ENCODE results near the gene CEP76.

Gene CEP76, protein sequence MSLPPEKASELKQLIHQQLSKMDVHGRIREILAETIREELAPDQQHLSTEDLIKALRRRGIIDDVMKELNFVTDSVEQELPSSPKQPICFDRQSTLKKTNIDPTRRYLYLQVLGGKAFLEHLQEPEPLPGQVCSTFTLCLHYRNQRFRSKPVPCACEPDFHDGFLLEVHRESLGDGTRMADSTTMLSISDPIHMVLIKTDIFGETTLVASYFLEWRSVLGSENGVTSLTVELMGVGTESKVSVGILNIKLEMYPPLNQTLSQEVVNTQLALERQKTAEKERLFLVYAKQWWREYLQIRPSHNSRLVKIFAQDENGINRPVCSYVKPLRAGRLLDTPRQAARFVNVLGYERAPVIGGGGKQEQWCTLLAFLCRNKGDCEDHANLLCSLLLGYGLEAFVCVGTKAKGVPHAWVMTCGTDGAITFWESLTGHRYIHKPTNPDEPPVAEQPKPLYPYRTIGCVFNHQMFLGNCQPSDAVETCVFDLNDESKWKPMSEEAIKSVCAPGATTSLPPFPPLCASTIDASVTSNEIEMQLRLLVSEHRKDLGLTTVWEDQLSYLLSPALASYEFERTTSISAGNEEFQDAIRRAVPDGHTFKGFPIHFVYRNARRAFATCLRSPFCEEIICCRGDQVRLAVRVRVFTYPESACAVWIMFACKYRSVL

DNA sequence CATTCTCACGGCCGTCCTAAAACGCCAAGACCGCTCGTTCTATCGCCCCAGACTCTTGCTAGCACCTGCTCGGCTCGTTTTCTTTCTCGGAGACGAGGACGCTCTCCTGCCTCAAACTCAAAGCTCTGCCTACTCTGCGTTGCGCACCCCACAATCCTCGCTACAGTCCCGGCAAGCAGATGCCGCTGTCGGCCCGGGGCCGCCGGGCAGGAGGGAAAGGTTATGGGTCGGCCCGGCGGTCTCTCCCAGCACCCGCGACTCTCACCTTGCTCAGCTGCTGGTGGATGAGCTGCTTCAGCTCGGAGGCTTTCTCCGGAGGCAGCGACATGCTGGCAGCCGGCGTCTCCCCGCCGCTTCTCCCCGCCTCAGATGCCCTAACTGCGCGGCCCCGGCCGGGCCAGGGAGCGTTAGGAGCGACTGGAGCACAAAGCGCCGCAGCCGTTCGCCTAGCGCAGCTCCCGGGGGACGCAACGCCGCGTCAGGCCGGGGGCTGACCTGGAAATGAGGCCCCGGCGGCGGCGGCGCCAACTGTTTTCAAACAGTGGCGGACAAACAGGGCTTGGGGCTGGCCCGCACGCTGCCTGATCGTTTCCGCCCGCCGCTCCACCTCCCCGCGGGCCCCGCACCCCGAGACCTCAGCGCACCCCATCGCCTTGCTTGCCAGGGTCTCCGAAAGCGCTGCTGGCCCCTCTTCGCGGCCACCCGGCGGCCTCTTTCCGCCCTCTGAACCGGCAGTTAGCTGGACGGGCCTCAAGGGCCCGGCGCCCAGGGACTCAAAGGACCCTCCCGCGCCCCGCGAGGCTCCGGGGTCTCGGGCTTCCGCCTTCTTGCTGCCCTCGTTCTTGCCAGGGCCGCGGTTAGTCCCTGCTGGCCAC, at the start of gene CEP76, which contains the start of gene PSMG2:
TSS of gene CEP76 (minus strand) at position 503 of the 875 bp plus-strand sequence. CDS start at position 328, 175 bp downstream.
TSS of gene PSMG2 (plus strand) at position 822 of the 875 bp plus-strand sequence. CDS start 66 bp downstream, outside the sequence.
- peak; percentile 49 to 74 (median 65) for DNase-seq (ENCODE audit: low read depth in 3 of 3, low spot score in 1 of 3)

DNA sequence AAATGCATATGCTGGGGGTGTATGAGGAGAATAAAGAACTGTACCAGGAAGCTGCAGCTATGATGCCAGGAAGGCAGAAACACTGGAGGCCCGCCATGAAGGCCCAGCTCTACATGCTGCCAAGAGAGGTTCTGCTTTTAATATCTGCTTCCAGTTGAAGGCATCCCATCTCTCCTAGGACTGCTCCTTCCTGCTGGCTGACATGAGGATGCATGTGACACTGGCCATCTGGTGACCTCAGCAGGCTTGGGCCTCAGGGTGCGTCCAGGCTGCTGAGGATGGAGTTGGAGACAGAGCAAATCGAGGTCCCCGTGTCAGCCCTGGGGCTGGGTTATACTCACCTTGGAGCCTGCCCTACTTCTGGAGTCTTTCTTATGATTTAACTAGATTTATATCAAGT, 49.4 kb upstream of the CEP76 start:
- no peak for DNase-seq (ENCODE audit: low read depth in 3 of 3, low spot score in 1 of 3)

DNA sequence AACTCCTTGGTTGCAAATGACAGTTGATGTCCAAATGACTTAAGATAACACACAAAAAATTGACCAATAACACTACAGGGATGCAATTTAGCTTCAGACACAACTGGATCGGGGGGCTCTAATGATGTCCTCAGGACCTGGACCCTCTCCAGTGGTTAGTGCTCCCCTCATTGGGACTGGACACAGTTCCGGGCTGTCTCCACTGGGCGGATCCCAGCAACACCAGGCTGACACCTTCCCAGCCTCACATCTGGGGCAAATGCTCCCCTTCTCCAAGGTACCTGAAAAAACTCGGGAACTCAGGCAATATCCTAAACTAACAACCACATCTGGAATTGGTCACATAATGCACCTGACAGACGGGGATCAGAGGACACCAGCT, 49.0 kb upstream of the CEP76 start:
- DNase-seq (ENCODE audit: low read depth in 3 of 3, low spot score in 1 of 3), result no peak

DNA sequence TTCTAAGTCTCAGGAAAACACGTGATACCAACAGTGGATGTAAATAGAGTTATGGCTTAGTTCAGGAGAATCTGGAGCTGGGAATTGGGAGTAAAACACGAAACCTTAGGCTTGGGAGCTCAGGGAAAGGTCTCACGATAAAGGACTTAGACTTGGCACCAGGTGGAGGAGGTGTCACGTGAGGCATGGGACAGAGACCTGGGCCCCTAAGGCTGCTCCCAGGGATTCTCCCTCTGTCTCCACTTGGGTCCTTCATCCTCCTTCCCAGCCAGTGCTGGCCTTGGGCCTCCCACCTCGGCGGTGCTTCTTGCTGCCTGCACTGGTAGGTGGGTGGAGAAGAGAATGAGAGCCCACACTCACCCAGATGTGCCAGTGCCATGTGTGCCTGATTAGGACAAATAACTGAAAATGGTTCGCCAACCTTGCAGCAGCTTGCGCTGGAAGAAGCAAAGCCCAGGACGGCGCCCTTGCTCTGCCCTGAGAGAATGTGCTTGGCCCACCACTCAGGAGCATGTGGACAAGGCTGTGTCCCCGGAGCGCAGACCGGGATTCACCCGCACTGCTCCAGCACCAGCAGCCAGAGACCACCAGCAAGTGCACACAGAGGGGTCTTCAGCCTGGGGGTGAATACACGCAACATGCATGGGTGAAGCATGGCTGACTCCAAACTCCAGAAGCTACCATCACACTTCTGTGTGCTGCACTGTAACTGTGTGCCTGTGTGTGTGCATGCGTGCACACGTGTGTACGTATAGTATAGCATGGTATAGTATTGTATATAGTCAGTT, 48.4 kb upstream of the CEP76 start:
- no peak for DNase-seq (ENCODE audit: low read depth in 3 of 3, low spot score in 1 of 3)

DNA sequence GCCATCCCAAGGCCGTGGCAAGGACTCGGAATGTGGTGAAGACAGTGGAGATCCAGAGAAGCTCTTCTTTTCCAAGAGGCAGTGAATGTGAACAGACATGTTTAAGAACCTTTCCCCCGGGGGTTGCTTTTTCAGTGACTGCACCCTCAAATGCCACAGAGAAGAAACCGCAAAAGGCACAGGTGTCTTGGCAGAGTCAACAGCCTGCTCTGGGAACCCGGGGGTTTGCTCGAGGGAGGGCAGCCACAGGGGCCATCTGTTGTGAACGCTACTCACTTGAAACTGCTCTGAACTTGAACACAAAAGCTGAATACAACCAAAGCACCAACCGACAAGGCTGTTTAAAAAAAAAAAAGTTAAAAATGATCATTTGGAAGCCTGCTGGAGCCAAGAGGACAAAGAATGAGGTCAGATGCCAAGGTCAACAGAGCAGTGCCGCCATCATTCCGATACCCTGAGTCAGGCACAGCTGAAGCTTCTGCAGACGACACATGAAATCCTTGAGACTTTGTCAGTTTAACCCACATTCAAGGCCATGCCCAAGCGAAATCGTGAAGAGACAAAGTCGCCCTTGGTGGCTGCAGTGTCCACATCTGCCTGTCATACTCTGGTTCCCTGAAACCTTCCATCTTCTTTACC, 47.7 kb upstream of the CEP76 start:
- no peak for DNase-seq (ENCODE audit: low read depth in 3 of 3, low spot score in 1 of 3)

DNA sequence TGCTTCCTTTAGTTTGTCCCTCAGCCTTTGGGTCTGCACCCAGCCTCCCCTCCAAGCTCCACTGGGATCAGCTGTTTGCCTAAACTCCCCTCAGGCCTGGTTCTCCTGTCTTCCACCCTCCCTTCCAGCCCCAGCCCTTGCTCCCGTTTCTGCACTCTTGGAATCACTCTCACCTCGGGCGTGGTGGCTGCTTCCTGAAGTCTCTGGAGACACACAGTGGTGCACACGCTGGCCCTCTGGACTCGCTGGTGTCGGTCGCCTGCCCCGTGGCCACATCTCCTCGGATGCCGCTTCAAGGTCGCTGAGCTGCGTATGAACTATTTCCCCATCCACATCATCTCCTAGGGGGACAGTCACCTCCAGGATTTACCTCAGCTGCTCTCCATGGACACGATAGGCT, 46.6 kb upstream of the CEP76 start:
- DNase-seq (ENCODE audit: low read depth in 3 of 3, low spot score in 1 of 3), result no peak

DNA sequence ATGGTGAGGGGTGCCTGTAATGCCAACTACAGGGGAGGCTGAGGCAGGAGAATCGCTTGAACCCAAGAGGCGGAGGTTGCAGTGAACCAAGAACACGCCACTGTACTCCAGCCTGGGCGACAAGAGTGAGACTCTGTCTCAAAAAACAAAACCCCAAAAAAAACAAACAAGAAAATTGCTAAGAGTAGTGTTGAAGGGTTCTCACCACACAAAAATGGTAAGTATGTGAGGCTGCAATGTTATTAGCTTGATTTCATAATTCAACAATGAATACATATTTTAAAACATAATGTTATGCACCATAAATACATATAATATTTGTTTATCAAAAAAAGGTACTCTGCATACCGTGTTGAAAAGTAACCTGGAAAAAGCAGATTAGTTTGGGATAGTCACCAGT, 46.1 kb upstream of the CEP76 start:
- no peak for DNase-seq (ENCODE audit: low read depth in 3 of 3, low spot score in 1 of 3)

DNA sequence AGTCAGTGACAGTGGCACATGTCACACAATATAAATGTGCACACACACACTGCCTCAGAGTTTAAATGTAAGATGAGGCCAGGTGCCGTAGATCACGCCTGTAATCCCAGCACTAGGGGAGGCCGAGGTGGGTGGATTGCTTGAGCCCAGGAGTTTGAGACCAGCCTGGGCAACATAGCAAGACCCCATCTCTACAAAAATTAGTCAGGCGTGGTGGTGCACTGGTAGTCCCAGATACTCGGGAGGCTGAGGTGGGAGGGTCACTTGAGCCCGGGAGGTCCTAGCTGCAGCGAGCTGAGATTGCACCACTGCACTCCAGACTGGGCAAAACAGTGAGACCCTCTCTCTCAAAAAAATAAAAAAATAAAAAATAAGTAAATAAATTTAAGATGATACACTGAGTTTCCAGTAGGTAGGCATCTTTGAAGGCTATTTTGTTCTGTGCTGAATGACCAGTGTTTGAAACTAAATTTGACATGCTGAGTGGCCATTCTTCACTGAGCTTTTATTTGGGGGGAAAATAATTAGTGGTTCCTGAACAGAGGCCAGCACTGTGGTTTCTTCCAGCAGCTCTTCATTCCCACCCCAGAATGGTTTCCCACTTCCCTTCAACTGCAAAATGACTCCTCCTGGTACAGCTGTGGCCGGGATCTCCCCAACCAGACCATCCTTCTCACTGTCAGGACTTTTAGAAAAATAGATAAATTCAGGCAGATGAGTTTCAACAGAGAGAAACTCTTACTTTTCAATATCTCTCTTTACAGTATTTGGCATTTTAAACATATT, 45.2 kb upstream of the CEP76 start:
- DNase-seq (ENCODE audit: low read depth in 3 of 3, low spot score in 1 of 3), result no peak

DNA sequence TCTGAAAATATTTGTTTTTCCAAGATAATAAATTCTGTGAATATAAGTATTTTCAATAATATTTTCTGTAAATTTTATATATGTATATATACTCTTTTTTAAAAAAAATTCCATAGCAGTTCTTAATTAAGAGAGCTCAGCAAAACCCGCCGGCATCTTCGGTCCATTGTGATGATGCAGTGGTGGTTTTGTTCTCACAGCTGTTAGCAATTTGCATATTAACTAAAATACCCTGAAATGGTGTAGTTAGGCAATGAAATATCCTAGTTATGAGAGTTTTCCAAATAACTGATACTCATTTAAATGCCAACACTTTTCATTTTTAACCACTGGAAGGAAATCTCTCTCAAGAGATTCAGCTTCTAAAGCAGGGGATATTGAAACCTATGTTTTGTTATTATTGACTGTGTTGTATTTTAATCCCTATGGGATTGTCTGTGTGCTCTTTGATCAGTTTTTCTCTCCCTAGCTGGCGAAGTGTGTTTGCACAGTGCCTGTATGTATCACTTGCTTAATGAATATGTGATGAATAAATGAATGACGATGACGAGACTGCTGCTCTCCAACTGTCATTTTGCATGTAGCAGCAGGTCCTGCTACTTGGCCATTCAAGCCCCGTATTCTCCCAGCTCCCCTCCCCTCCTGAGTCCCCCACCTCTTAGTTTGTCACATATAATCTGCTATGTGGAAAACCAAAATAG, 42.7 kb upstream of the CEP76 start:
- no peak for DNase-seq (ENCODE audit: low read depth in 3 of 3, low spot score in 1 of 3)

DNA sequence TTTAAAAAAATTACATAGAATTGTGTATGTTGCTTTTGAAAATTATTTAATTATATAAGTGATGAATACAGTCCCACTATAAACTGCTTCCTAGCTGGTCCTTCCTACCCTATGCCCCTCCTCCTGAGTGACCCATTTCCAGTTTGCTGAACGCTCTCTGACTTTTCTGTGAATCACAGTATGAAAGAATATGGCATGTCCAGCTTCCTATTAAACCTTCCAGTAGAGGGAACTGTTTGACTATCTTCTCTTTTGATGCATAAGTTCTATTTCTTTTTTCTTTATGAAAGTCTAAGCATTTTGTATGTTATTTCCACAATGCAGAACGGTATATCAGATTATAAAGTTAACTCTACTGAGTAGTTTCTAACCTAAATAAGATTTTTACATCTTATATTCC, 41.6 kb upstream of the CEP76 start:
- DNase-seq (ENCODE audit: low read depth in 3 of 3, low spot score in 1 of 3), result no peak

DNA sequence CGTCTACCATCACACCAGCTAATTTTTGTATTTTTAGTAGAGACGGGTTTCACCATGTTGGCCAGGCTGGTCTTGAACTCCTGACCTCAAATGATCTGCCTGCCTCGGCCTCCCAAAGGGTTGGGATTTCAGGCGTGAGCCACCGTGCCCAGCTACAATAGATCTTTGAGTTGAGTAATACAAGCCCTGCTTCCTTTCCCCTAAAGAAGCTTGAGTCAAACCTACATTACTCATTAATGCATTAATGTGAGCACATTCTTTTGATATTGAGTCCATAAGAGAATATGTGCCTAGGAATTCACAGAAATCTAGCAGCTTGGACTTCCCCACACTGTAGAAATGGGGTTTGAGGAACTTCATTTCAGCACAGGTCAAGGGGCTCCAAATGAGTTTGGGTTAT, 39.9 kb upstream of the CEP76 start:
- DNase-seq (ENCODE audit: low read depth in 3 of 3, low spot score in 1 of 3), result no peak

DNA sequence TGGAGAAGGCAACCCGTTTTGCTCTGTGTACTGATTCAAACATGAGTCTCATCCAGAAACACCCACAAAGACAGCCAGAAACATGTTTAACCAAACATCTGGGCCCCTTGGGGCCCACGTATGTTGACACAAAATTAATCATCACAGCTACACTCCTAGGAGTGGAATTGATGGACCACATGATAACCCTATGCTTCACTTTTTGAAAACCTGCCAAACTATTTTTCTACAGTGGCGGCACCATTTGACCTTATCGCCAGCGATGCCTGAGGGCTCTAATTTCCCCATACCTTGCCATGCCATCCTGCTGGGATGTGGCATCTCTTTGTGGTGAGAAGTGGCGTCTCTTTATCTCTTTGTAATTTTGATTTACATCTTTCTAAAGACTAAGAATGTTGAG, 38.8 kb upstream of the CEP76 start:
- DNase-seq (ENCODE audit: low read depth in 3 of 3, low spot score in 1 of 3), result no peak

DNA sequence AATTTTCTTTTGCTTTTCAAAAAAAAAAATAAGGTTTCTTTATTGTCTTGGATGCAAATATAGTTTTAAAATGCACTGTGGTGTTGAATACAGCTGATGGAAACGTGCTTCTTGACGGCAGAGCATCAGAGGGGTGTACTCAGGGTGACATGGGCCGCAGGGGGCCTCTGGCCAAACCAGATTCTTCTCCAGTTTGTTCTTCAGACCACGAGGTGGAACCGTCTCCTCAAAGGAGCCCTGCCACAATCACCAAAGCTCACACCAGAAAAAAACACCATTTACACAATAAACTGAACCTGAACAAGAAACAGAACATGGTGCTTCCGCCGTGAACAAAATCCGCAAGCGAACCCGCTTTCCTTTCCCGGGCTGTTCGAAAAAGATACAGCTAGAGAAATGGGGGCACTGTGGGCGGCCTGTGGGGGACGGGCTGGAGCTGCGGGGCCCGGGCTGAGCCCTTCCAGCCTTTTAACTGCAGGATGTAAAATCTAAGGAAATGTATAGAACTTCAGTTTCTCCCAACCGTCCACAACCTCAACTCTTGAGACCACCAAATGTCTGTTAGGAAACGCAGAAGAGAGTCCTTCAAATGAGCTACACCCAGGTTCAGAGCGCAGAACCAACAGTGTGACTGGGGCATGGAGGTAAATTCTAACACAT, 34.9 kb upstream of the CEP76 start:
- no peak for DNase-seq (ENCODE audit: low read depth in 3 of 3, low spot score in 1 of 3)

DNA sequence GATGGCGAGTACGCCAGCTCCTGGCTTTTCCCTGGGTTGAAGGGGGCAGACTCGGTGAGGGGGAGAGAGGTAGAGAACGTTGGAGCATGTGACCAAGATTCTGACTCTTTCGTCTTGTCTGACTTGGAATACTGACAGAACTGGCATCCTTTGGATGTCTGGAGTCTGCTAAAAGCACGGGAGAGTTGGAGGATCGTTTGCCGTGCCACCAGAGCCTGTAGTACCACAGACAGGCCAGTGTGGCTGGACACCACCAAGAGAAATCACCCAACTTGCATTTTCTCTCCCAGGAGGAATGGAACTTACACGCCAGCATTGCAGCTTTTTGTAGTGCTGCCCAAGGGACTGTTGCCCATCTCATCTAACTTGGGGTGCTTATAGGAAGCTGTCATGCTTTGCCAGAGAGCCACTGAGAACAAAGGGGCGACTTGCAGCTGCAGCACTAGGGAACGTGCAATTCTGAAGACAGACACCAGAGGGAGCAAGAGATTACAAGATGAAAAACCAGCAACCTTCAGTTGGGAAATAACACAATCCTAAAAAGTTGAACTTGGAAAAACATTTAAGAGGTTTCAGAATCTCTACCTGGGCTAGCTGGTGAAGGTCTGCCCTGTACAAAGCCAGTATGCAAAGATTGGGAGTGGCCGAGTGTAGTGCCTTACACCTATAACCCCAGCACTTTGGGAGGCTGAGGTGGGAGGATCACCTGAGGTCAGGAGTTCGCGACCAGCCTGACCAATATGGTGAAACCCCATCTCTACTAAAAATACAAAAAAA, 24.4 kb upstream of the CEP76 start:
- DNase-seq (ENCODE audit: low read depth in 3 of 3, low spot score in 1 of 3), result peak in 1 of 3 donors; percentile 37

DNA sequence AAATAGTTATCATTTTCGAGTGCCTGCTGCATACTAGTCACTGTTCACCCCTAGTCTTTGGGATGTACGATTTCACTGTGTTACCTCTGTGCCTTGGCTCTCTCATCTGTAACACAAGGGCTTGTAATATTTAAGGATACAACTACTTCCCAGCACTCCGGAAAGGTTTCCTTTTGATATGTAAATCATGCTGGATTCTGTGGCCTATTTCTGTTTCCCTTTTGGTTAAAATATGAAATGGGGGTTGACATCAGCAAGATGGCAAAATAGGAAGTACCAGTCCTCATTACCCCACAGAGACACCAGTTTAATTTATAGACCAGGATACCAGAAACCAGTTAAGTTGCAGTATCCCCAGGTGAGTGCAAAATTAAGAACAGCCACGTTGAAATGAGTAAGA, 23.8 kb upstream of the CEP76 start:
- DNase-seq (ENCODE audit: low read depth in 3 of 3, low spot score in 1 of 3), result no peak

DNA sequence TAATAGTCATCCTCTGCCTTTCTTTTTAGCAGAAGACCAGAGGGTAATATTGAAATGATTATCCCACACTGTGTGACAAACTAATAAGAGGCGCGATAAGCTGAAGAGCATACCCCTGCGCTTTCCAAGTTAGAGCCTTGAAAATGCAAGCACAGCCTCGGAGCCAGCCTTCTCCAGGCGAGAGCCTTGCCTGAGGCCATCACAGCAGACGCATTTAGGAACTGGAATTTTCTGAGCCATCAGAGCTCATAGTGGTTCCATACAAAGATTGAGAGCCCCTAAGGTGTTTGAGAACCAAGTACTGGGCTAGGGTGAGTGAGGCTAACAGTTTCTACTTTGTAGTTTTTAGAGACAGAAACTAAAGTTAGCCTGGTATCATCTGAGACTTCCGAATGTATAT, 20.2 kb upstream of the CEP76 start:
- no peak for DNase-seq (ENCODE audit: low read depth in 3 of 3, low spot score in 1 of 3)

DNA sequence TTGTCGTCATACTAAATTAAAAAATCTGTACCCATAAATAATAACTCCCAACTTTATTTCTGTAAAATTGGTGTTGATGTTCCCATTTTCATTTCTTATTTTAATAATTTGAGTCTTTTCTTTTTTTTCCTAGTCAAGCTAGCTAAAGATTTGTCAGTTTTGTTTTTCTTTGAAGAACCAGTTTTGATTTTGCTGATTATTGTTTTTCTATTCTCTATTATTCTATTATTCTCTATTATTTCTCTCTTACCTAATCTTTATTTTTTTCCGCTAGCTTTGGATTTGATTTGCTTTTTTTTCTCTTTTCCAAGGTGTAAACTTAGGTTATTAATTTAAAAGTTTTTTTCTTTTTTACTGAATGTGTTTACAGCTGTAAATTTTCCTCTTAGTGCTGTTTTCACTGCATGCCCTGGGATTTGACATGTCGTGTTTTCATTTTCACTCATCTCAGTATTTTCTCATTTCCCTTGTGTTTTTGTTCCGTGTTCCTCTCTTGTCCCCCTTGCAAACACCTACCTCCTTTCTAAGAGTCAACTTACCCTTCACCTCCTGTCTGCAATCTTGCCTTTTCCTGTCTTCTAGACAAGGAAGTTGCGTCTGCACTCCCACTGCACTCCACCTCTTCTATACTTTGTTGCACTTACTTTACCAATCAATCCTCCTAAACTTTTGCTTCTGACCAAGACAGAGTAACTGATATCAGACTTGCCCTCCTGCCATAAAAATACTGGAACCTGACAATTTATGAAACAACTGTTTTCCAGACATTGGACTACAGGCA, 19.2 kb upstream of the CEP76 start:
- no peak for DNase-seq (ENCODE audit: low read depth in 3 of 3, low spot score in 1 of 3)

All from stimulated activated CD4-positive, alpha-beta T cell treated with anti-CD3 and anti-CD28 coated beads, TNF-alpha, amount 100 ng/mL, for 1 hour (primary cell).